ENCODE data around the gene IGFL4.
"Not testable (repeated sequence)": the region's sequence is repeated elsewhere in the genome, so short reads cannot be mapped to it uniquely, and the experiment has no call there.

Gene IGFL4

DNA sequence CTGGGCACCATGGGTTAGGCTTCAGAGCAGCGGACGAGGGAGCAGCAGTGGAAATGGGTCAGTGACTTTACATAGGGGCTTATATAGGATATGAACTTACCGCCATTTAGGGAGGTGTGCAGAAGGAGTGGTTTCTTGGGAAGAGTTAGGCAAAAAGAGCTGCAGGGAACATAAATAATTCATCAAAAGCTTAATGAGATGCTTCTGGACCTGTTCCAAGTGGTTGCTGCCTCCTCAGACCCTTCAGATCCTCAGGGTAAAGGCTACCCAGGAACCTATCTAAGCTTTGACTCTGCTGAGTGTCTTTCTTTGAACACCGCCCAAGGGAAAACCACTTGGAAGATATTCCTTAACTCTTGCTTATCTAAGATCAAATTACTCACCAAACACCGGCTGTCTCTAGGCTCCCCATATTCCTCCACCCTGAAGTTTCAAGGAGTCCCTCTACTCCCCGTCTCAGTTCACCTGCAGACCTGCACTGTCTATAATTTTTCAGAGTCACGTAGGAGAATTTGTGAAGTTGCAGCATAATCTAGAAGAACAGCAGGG, at the start of gene IGFL4:
IGFL4 (minus strand) TSS at position 51 of the 549 bp plus-strand sequence; CDS start at position 11, 40 bp downstream.
- no peak for DNase-seq

DNA sequence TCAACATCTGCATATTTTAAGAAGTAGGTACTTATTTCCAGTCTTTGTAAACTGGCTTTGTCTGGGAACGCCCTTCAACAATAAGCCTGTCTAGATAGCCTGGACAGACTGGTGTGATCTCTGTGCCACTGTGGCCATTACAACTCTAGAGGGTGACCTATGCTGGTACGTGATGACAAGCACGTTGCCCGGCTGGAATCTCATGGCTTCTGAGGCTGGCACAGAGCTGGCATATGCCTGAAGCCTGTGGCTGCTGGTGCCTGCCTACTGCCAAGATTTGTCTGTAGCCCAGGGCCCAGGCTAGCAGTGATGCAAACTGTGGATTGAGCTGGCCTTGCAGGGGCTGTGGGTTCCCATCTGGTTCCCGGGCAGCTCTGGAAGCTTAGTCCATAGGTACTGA, 49.6 kb upstream of the IGFL4 start:
- DNase-seq: no peak

- DNase-seq: no peak
Observed at GRCh38 chr19:46089432-46089831, 48.6 kb upstream of the IGFL4 start.

GRCh38 chr19:46088101-46088500, 47.3 kb upstream of the IGFL4 start:
- DNase-seq: no peak

GRCh38 chr19:46085888-46086287, 45.1 kb upstream of the IGFL4 start:
- no peak for DNase-seq

GRCh38 chr19:46082728-46083050, 41.9 kb upstream of the IGFL4 start:
- DNase-seq: no peak

DNA sequence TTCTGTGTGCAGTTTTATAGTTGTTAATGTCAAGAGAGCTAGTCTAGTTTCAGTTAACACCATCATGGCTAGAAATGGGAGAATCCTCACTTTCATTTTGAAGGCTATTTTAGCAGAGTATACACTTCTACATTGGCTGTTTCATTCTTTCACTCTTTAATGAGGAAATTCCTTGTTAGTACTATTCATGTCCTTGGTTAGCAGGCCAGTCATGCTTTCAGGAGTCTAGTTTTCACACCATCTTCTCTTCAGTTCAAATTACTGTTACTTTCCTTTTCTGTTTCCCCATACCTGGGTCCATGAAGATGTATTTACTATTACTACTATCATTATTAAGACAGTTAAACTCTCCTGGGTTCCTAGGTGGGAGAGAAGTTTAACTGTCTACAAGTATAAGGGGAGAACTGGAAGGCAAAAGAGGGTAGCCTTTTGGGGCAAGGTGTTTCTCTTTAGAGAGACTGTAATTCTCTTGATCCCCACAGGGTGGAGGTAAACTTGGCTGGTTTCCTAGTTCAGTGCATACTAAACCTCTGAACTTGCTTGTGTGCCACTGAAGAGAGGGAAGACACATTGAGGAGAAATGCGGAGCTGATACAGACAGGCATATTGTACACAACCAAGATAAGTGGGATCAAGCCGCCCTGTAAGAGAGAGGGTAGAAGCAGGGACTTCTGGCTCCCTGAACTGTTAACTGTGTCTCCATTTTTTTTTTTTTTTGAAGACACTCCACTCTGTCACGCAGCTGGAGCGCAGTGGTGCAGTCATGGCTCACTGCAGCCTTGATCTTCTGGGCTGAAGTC, 41.3 kb upstream of the IGFL4 start:
- DNase-seq: no peak

GRCh38 chr19:46080561-46080960, 39.8 kb upstream of the IGFL4 start:
- DNase-seq: no peak

DNA sequence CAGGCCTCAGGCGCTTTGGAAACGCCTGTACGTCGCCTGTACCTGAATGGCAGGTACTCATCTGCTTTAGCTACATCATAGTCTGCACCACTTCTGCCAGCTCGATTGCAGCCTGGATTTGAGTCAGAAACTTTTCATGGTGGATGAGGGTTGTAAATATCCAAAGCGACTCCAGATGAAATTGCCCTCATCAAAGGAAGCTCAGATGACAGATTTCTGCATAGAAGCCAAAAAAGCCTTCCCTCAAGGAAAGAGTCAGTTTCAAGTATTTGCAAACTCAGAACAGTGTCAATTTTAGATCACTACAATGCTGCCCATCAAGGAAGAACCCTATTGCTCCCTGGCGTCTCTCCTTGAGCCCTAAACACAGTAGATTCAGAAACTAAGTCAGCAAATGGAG, 38.8 kb upstream of the IGFL4 start:
- DNase-seq: no peak

DNA sequence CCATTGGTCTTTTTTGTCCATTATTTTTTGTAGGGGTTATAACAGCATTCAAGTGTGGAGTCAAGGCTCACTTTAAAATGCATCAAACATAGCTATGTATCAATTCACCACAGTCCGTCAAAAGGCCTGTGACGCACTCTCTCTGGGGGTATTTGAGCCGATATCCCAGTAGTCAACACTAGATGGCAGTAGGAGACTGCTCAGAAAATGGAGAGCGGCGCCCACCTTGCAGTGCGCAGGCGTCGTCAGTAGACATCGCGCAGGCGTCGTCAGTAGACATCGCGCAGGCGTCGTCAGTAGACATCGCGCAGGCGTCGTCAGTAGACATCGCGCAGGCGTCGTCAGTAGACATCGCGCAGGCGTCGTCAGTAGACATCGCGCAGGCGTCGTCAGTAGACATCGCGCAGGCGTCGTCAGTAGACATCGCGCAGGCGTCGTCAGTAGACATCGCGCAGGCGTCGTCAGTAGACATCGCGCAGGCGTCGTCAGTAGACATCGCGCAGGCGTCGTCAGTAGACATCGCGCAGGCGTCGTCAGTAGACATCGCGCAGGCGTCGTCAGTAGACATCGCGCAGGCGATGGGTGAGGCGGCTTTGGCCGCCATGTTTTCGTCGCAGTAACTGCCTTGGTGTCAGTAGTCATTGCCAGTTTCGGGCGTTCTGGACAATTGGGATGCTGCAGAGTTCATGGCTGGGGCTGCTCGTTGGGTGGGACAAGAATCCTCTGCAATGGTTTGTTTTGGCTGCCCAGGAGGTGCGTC, 38.0 kb upstream of the IGFL4 start:
- DNase-seq: not testable (repeated sequence)

DNA sequence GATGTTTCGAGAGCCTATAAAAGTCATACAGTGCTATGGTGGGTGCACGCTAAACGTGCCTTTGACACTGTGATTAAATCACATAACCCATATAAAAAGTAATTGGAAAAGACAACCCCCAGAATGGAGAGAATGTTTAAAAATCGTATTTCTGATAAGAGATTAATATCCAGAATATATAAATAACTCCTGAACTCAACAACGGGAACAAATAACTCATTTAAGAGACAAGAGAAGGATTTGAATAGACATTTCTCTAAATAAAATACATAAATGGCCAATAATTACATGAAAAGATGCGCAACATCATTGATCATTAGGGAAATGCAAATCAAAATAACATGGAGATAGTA, 37.0 kb upstream of the IGFL4 start:
- no peak for DNase-seq

DNA sequence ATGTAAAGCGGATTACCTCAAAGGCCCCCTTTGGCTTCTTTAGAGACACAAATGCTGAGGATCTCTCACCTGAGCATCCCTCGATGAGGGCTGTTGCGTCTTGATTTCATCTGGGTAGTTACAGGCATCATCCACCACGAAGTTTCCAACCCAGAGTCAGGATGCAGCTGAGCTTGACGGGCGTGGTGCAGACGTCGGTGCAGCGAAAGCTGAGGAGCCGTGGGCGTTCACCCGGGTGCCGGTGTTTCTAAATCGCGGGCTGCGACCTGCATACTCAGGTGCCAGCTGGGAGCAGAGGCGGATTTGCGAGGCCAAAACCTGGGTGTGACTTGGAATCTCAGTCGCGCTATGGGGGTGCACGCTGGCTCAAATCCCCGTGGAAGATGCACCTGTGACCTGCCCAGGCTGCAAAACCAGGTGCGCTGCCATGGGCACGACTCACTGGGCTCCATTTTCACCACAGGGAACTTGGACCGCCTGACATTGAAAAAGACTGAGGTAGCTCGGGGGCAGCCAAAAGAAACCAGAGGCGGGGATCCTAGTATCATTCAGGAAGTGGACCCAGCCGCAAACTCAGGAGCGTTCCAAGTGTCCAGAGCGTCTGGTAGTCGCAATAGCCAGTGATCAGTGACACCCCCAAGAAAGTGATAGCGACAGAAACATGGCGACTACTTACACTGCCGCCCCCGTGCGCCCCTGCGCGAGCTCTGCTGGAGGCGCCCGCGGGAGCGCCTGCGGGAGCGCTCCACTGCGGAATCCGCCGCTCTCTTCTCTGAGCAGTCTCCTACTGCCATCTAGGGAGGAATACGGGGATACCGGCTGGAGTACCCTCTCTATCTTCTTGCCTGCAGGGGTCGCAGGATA, 36.4 kb upstream of the IGFL4 start:
- peak; percentile 1 for DNase-seq

DNA sequence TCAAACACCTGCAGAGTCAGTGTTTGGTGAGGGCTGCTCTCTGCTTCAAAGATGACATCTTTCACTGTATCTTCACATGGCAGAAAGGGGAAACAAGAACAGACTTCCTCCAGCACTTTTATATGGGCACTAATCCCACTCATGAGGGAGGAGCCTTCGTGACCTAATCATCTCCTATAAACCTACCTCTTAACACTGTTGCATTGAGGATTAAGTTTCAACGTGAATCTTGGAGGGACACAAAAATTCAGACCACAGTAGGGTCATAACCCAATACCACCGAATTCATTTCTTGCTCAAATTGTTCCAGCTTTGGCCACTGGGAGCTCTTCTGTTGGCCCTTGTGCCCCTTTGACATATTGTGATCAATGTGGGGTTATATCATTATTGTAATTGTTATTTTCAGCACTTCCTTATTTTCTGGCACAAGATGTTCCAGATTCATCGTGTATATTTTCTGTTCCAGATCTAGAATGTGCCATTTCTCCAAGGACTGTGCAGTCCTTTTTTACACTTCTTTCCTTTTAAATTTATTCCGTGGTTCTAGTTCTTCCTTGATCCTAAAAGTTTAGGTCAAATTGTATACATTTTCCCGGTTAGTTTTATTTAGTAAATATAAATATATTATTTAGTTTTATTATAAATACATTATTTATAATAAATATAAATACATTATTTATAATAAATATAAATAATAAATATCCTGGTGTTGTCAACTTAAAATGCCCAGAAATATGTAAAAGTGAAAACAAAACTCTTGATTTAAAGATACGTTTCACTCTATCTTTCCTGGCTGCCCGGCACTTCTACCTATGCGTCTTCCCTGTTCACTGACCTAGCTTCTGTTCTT, 35.5 kb upstream of the IGFL4 start:
- DNase-seq: no peak

DNA sequence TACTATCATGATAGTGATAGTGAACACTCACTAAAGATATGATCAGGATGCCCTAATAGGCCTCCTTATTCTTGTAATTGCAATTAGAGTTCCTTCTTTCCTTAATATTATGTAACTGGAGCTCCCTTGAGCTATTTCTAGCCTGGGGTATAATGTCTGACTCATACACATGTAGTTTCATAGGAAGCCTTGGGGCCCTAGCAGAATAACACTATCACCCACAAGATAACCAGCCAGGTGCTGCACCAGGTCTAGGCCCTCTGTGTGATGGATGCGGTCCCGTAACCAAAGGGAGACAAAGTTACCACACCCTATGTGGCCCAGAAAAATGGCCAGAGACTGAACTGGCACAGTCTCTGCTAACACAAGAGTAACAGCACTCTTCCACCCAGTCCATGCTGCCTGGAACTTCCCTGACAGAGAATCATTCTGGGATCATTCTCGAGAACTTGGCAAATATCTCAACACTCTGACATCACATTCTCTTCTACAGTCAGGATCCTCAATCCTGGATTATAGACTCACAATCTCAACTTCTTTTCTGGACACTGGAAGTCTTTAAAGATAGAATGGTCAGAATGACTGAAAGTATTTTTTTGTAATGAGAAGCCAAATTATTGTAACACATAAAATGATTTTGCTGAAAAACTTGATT, 32.6 kb upstream of the IGFL4 start:
- DNase-seq: no peak

DNA sequence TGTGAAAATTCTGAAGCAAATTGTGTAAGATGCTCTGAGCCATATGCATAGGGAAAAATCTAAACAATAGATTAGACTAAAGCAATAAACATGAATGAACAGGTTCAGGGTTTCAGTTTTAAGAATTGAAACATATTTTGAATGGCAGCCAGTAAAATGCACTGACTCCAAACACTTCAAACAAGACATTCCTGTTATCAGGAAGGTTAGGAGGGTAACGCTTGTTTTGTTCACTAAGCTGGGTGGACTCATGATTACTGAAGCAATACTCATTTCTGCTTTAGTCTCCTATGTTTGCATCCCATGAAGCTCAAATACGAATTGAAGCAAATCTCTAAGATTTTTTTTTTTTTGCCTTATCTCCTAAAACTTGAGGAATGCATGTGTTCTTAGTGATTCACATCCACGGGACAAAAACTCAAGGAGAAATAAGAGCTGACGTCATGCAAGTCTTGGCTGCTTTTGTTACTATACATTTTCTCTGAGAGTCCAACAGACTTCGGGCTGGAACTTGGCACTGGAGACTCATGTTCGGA, 29.1 kb upstream of the IGFL4 start:
- DNase-seq: no peak

DNA sequence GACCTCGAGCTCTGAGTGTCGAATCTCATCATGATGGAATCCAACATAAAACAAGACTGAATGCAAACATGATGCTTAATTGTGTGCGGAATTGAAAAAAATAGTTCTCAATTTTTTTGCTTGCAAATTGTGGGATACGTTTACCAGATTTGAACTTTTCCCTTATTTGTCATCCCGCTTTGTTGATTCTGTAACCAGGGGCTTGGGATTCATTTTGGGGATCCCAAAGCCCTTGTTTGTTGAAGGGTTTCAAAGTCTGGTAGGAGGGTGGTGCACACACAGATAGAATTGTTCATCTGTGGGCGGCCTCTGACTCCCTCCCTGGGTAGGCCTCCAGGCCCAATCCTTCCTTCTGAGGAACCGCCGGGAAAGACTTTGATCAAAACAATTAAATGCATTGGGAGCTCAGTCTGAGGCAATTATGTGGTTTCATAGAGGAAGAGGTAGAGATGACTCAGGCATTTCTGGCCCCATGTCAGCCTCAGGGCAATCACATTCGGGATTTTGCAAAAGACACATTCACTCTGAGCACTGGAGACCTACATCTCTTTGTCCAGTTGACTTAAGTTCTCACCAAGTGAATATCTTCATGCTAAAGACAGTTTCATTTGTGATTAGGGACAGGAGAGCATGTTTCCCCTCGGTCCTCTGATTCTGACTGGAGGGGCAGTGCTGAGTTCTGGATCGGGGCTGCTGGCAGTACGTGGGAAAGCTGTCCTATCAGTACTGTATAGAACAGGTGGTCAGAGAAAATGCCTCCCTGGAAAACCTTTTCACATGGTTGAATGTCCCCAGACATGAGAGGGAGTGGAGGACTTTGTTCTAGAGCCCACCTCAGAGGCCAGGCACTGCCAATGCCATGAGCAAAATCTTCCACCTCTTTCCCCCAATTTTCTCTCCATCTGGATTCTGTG, 27.8 kb upstream of the IGFL4 start:
- DNase-seq: no peak

DNA sequence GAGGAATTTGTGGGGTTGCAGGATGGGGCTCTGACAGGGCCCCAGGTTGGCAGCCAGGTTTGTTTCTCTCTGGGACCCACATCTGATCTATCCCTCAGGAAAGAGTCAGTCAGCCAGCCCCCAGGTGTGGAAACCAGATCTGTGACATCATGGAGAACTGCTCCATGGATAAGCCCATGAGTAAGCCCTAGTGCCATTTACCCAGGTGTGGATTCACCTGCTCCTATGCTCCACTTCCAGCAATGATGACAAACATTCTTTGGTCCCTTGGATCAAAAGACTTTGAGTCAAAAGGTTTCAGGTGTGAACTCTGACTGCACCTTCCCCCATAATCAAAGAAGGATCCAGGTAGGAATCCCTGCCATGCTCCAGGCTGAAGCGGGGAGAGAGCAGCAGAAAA, 26.9 kb upstream of the IGFL4 start:
- DNase-seq: no peak

GRCh38 chr19:46066471-46066870, 25.7 kb upstream of the IGFL4 start:
- DNase-seq: no peak

DNA sequence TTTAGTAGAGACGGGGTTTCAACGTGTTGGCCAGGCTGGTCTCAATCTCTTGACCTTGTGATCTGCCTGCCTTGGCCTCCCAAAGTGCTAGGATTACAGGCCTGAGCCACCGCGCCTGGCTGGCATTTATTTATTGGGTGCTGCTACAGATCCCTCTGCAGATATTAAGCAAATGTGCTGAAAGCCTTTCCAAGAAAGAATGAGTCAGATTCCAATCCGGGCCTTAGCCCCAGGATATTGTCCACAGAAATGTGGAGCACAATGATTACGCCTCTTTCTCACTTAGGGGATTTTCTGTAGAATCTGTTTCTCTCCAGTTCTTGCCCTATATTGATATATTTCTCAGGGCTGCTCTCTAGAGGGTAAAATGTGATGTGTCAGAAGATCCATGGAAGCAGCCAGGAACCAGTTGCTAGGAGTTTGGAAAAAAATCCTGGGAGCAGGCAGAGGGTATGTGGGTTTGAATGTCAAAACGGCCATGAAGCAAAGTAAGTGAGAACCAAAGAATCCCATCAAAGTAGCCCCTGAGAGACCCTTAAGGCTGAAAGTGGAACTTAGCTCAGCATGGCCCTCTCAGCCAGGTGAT, 24.8 kb upstream of the IGFL4 start:
- DNase-seq: no peak

DNA sequence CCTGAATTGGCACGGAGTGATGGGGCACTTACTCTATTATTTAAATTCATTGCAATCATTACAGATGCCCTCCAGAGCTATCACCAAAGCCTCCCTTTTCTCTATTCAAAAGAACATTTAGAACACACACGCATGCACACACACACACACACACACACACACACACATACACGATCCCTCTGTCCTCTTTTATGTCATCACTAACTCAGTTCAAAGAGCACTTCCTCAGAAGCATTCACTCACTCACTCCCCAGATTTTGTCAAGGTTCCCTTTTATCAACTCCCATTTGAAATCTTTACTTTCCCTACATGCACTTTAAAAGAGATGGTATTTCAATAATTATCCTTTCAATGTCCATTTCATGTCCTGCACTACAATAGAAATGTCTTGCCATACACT, 22.4 kb upstream of the IGFL4 start:
- DNase-seq: no peak

All from activated T-cell treated with anti-CD3 and anti-CD28 coated beads for 4 hours (primary cell).